K562 (cell line): ENCODE measurements around the gene SLC2A4. TPM values are rescaled to one million over a fixed set of nuclear protein-coding genes. Genes with fewer than 3 reads are reported as not detected.
A peak's percentile ranks its signal among the peaks of the same experiment; 100 is the strongest.

Experiments used
- BHLHE40 ChIP-seq: IDR thresholded peaks from 2 replicates; pipeline ENCODE4 v1.6.1; 2011; ENCODE audit warnings: low read length, improper control_type of control experiment
- CTCF ChIP-seq, 3 experiments: IDR thresholded peaks in 2 of 3; conservative IDR thresholded peaks in 1 of 3; 2 replicates each; pipeline ENCODE4 v1.5.1; 2011 to 2012; ENCODE audit warnings: low read length in 3 of 3, mild to moderate bottlenecking in 3 of 3, control low read depth in 2 of 3, improper control_type of control experiment in 1 of 3, inconsistent platforms in 1 of 3, low read depth in 1 of 3, mixed read lengths in 1 of 3, moderate library complexity in 1 of 3; ENCODE audit not compliant: insufficient read depth in 2 of 3
- ETS2 ChIP-seq: IDR thresholded peaks from 2 replicates; pipeline ENCODE4 v1.6.1; 2016; ENCODE audit warnings: borderline replicate concordance, missing genetic modification characterization, mild to moderate bottlenecking, moderate library complexity, missing compliant biosample characterization; ENCODE audit not compliant: poor library complexity, severe bottlenecking
- HDAC1 ChIP-seq, 2 experiments: fragments of 450-650 bp; IDR thresholded peaks; 2 replicates each; pipeline ENCODE4 v1.6.1; 2016 to 2017; ENCODE audit warnings: inconsistent platforms in 1 of 2, mild to moderate bottlenecking in 1 of 2, moderate library complexity in 1 of 2
- HDGF ChIP-seq: fragments of 450-650 bp; IDR thresholded peaks from 2 replicates; pipeline ENCODE4 v1.6.1; 2016
- MTA3 ChIP-seq: fragments of 450-650 bp; formaldehyde crosslinking; IDR thresholded peaks from 2 replicates; pipeline ENCODE4 v1.6.1; 2017; ENCODE audit warnings: mild to moderate bottlenecking, borderline replicate concordance
- NBN ChIP-seq: fragments of 450-650 bp; IDR thresholded peaks from 2 replicates; pipeline ENCODE4 v1.6.1; 2016; ENCODE audit warnings: low read depth, mild to moderate bottlenecking
- NCOA4 ChIP-seq: fragments of 450-650 bp; IDR thresholded peaks from 2 replicates; pipeline ENCODE4 v1.6.1; 2018; ENCODE audit warnings: mild to moderate bottlenecking; ENCODE audit not compliant: partially characterized antibody
- NFRKB ChIP-seq: fragments of 450-650 bp; IDR thresholded peaks from 2 replicates; pipeline ENCODE4 v1.6.1; 2016; ENCODE audit warnings: low read depth
- NKRF ChIP-seq: fragments of 450-650 bp; IDR thresholded peaks from 2 replicates; pipeline ENCODE4 v1.6.1; 2016; ENCODE audit warnings: borderline replicate concordance
- NRF1 ChIP-seq, 2 experiments: fragments of 450-650 bp; IDR thresholded peaks in 1 of 2; conservative IDR thresholded peaks in 1 of 2; 2 replicates each; pipeline ENCODE4 v1.6.1; 2014; ENCODE audit warnings: mild to moderate bottlenecking in 2 of 2
- TARDBP ChIP-seq: fragments of 450-650 bp; IDR thresholded peaks from 2 replicates; pipeline ENCODE4 v1.6.1; 2016
- ZFPM2 ChIP-seq: fragments of 250-450 bp; sonication (Bioruptor Pico); IDR thresholded peaks from 2 replicates; pipeline ENCODE4 v1.5.1; 2022; ENCODE audit warnings: mild to moderate bottlenecking
- ZMIZ1 ChIP-seq, 2 experiments: fragments of 150-350 bp in 1 of 2; IDR thresholded peaks; 2 replicates each; pipeline ENCODE4 v1.6.1; 2012 to 2016; ENCODE audit warnings: low read depth in 2 of 2, low read length in 2 of 2, mild to moderate bottlenecking in 1 of 2, moderate library complexity in 1 of 2
- ZNF212 ChIP-seq: fragments of 450-650 bp; formaldehyde crosslinking; IDR thresholded peaks from 2 replicates; pipeline ENCODE4 v1.4.0; 2020; ENCODE audit warnings: mild to moderate bottlenecking
- ZNF282 ChIP-seq: sonication (generic); formaldehyde crosslinking; IDR thresholded peaks from 2 replicates; pipeline ENCODE4 v1.8.1; 2023; ENCODE audit warnings: missing genetic modification reagents
- ZNF408 ChIP-seq: fragments of 250-450 bp; sonication (Bioruptor Pico); IDR thresholded peaks from 2 replicates; pipeline ENCODE4 v1.4.0; 2020; ENCODE audit warnings: low read depth, mild to moderate bottlenecking, moderate library complexity
- ZNF41 ChIP-seq: fragments of 250-450 bp; sonication (Bioruptor Pico); conservative IDR thresholded peaks from 2 replicates; pipeline ENCODE4 v1.4.0; 2020; ENCODE audit warnings: mild to moderate bottlenecking
- ZNF431 ChIP-seq: sonication (generic); formaldehyde crosslinking; IDR thresholded peaks from 2 replicates; pipeline ENCODE4 v1.8.0; 2022; ENCODE audit warnings: mild to moderate bottlenecking, missing genetic modification reagents
- ZNF586 ChIP-seq: fragments of 450-650 bp; formaldehyde crosslinking; conservative IDR thresholded peaks from 2 replicates; pipeline ENCODE4 v1.4.0; 2020; ENCODE audit warnings: mild to moderate bottlenecking, moderate library complexity
- ZNF778 ChIP-seq: fragments of 450-650 bp; formaldehyde crosslinking; IDR thresholded peaks from 2 replicates; pipeline ENCODE4 v1.4.0; 2020; ENCODE audit warnings: mild to moderate bottlenecking, moderate library complexity
- polyA plus RNA-seq, 8 experiments: library from polyadenylated mRNA; depleted of rRNA in 4 of 8; stranded (reverse) in 5 of 8; unstranded in 3 of 8; fragments of >200 nt; fragmentation: Nextera tagmentation in 2 of 8; fragmentation: Illumina TruSeq in 1 of 8; extraction: Ambion mirVana in 2 of 8; extraction: Trizol in 1 of 8; gene quantifications; 2 replicates each; pipeline versions ENCODE4 v1.2.1 to v1.2.3, GENCODE V29; 2011 to 2014; ENCODE audit warnings: inconsistent platforms in 1 of 8, missing spikeins in 1 of 8
- total RNA-seq, 7 experiments: library from RNA; depleted of rRNA in 6 of 7; stranded (reverse); fragments of >200 nt in 6 of 7; fragmentation: Illumina TruSeq in 2 of 7; extraction: Trizol in 2 of 7; gene quantifications; 2 replicates each; pipeline versions ENCODE4 v1.2.1 to v1.2.3, GENCODE V29; 2011 to 2021; ENCODE audit warnings: low replicate concordance in 1 of 7

SLC2A4 gene
- total and polyA plus RNA-seq, 9 of the 15 experiments (the other 6 are each of a cell fraction or from before 2014, with no cell fraction given) = 0.74 to 3.5 (median 1.6) TPM

- TF ChIP-seq CTCF (IDR thresholded peaks at IDR 0.05 in 2 of 3, conservative IDR thresholded peaks at IDR 0.05 in 1 of 3; ENCODE audit: insufficient read depth in 2 of 3, low read depth in 1 of 3, low read length in 3 of 3) = peak in 2 of 3 experiments; percentile 8 to 12; a peak in 1 of 6 replicates
- TF ChIP-seq BHLHE40 = peak; percentile 94
- TF ChIP-seq MTA3 = no peak
- peak; percentile 62 to 63 for TF ChIP-seq NRF1 (conservative IDR thresholded peaks at IDR 0.05 in 1 of 2, IDR thresholded peaks at IDR 0.05 in 1 of 2)
- TF ChIP-seq ZNF41 (CRISPR knock-in tag) = no peak
- no peak for TF ChIP-seq ZNF586 (CRISPR knock-in tag)
- 0 out of 2 replicates have a peak, but pooled peaks have one; percentile 22 for TF ChIP-seq NBN
- no peak for TF ChIP-seq TARDBP
- no peak; the same call in 1 of the 2 replicates for TF ChIP-seq ZNF212 (CRISPR knock-in tag)
- TF ChIP-seq NFRKB = peak; percentile 84
- TF ChIP-seq ZNF408 (CRISPR knock-in tag) = no peak
- no peak for TF ChIP-seq ZNF778
- TF ChIP-seq HDAC1 (IDR thresholded peaks at IDR 0.05) = peak; percentile 40 to 97; a peak in 2 of 4 replicates
- no peak for TF ChIP-seq ZNF282 (CRISPR knock-in tag)
- no peak for TF ChIP-seq ETS2 (tag)
- 0 out of 2 replicates have a peak, but pooled peaks have one; percentile 30 for TF ChIP-seq ZNF431 (CRISPR knock-in tag)
- TF ChIP-seq NKRF = peak; percentile 96
- no peak for TF ChIP-seq ZFPM2 (CRISPR knock-in tag)
- no peak for TF ChIP-seq NCOA4
- TF ChIP-seq ZMIZ1 (IDR thresholded peaks at IDR 0.05; ENCODE audit: low read depth in 2 of 2, low read length in 2 of 2) = no peak
- TF ChIP-seq HDGF = no peak
Measured at GRCh38 chr17:7242717-7243452, 38.6 kb upstream of the SLC2A4 start (continued).
